ENCODE results near the gene TEX48.

TEX48 gene

DNA sequence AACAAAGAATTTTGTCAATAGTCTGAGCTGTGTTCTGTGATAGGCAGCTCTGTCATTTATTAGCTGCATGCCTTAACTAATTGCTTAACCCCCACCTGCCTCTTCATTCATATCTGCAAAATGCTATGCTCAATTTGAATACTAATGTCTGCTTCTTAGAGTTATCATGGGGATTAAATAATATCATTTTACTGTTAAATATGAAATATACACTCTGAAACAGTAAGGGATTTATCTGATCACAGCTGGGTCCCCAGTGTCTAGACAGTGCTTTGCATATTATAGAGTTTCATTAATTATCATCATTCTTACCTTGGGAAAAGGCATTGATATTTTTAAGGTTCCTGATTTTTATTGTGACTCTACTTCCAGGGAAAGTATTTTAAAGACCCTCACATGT, 12.0 kb downstream of the TEX48 start:
- no peak for DNase-seq (ENCODE audit: low read depth in 1 of 2, low spot score in 1 of 2)

GRCh38 chr9:114668146-114668545, 13.8 kb downstream of the TEX48 start:
- DNase-seq (ENCODE audit: low read depth in 1 of 2, low spot score in 1 of 2), result no peak

GRCh38 chr9:114666851-114667250, 15.1 kb downstream of the TEX48 start:
- DNase-seq (ENCODE audit: low read depth in 1 of 2, low spot score in 1 of 2), result no peak

GRCh38 chr9:114666401-114666800, 15.6 kb downstream of the TEX48 start:
- no peak for DNase-seq (ENCODE audit: low read depth in 1 of 2, low spot score in 1 of 2)

GRCh38 chr9:114664181-114664580, 17.8 kb downstream of the TEX48 start:
- no peak for DNase-seq (ENCODE audit: low read depth in 1 of 2, low spot score in 1 of 2)

DNA sequence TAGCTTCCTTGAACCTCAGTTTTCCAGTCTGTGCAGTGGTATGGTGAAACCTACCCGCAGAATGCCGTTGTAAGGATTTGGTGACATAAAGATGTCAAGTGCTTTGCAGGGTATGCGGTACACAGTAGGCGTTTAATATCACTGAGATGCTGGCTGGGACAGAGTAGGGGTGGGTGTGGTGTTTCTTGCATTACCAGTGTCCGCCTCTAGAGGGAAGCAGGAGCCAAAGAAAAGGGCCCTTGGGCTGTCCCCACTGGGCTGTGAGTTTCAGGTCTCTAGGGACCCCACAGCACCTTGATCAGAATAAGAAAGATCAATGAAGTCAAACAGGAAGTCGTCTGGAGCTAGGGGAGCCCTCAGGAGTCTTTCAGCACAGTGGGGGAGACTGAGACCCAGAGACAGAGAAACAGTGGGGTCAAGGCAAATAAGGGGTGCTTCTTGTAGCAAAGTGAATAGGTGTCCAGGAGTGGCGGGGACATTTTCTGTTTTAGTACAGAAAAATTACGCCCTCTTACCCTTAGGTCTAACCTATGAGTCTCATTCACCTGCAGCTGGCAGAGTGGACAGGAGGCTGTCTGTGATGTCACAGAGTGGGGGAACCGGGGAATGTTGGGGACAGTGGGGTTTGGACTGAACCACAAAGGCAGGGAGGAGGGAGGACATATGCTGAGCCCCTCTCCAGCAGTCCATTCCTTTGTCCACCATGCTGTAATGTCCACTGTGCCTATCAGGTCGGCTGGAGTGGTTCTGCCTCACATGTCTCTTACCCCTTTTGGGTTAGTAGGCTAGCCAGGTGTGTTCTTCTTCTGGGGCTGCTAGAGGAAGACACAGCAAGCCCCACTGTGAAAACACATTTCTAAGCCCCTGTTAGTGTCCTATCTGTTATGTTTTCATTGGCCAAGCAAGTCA, 19.7 kb downstream of the TEX48 start:
- DNase-seq (ENCODE audit: low read depth in 1 of 2, low spot score in 1 of 2), result peak; percentile 30 to 32

DNA sequence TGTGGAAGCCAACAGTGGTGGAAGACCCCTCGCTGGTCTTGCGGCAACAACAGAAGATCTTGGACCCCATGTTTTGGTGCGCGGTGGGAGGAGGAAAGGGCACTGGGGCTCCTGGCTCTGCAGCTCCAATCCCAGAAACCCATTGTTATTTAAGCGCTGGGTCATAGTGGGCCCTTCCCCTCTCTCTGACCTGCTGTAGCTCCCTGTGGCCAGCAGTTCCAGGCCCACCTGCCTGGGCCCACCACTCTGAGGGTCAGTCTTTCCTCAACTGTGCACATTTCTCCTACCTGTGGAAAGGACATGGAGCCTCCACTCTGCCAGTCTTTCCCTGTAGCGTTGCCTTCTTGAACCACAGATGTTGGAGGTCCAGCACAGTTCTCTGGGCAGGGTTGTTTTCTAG, 24.3 kb downstream of the TEX48 start, which contains the start of gene TEX53:
TEX53 (minus strand) TSS at position 101 of the 400 bp plus-strand sequence; CDS start at position 70, 31 bp downstream.
- DNase-seq (ENCODE audit: low read depth in 1 of 2, low spot score in 1 of 2), result no peak

DNA sequence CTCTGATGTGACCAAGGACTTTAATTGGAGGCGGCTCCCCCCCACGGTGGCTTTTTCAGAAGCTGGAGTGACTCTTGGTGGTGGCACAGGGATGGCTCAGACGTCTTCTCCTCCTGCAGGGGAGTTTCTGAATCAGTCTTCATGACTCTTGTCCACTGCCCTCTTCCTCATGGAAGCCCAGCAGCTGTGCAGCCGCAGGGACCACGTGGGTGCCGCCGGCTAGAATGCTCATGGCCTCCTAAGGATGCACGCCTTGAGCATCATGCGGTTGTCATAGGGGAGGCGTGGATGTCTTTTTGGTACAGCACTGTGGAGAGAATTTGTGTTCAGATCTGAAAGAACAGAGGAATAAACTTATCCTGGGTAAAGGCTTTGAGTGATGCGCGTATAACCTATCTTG, 25.7 kb downstream of the TEX48 start:
- no peak for DNase-seq (ENCODE audit: low read depth in 1 of 2, low spot score in 1 of 2)

GRCh38 chr9:114655689-114656088, 26.3 kb downstream of the TEX48 start:
- no peak for DNase-seq (ENCODE audit: low read depth in 1 of 2, low spot score in 1 of 2)

DNA sequence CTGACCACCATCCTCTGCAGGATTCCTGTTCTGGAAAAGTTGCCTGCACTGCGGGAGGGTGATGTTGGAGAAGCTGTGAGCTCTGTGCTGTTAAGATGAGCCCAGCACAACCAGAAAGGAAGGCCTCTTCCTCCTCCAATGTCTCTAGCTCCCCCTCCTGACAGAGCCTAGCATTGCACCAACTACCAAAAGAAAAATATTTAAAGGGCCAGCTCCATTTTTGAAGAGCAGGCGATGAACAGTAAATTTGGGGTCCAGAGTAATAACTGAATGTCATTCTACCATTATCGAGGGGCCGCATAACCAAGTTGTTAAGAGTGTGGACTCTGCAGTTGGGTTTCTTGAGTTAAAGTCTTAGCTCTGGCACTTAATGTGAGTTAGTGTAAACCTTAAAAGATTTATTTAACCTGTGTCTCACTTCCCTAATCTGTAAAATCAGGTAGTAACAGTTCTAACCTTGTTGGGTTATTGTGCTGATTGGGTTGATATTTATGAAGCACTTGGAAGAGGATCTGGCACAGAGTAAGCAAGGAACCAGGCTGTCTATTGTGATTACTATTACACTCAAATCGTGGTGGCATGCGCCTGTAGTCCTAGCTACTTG, 28.3 kb downstream of the TEX48 start:
- DNase-seq (ENCODE audit: low read depth in 1 of 2, low spot score in 1 of 2), result peak; percentile 48 to 63

DNA sequence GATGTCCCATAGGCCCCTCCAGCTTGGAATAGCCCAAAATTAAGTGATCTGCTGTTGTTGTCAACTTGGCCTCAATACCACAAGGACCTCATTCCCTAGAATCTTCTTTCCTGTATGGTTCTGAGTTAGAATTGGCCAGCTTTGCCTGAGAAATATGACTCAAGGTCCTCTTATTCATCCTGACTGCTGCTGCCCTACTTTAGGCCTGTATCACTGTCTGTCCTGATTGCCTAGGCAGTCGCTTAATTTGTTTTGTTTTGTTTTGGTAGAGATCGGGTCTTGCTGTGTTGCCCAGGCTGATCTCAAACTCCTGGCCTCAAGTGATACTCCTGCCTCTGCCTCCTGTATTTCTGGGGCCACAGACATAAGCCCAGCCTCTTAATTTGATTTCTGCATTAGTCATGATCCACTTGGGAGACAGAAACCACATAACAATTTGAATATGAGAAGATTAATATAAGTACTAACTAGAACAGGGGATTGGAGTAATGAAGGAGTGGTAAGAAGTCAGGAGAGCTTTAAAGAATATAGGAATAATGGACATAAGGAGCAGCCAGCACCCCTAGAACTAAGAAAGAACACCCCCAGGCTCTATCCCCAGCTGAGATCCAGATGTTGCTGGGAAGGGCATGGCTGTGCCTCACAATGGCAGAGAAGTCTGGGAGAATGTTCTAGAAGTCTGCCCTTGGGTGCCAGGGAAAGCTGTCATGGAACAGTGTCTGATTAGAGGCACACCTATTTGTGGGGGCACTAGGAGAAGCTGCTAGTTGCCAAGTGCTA, 29.0 kb downstream of the TEX48 start:
- DNase-seq (ENCODE audit: low read depth in 1 of 2, low spot score in 1 of 2), result no peak

DNA sequence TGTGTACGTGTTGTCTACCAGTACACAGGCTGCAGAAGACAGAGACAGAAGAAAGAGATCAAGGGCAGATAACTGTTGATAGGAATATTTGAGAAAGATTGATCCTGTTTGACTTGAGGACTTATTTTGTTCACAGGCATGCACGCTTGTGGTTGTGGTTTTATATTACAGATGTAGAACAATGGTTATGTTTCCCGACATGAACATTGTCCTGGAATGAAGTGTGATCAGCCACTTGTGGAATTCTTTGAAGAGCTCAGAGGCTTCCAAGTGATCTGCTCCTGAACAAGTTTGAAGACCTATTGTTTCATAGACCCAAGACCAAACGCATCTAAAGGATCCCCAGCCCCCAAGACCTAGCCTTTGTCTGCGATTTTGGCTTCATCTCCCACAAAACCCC, 38.1 kb downstream of the TEX48 start:
- no peak for DNase-seq (ENCODE audit: low read depth in 1 of 2, low spot score in 1 of 2)

DNA sequence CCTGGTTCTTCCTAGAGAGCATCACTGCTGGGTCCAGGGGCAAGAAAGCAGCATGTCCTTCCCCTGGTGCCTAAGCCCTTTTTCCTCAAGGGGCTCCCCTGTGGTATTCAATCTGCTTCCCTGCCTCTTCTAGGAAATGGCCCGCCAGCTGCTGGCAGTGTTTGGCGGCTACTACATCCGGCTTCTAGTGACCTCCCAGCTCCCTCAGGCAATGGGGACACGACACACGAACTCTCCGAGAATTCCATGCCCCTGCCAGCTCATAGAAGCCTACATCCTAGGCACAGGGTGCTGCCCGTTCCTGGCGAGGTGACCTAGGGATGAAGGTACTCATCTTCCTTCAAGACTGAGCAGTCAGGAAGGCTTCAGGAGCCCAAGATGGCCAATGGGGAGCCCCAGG, 39.0 kb downstream of the TEX48 start:
- no peak for DNase-seq (ENCODE audit: low read depth in 1 of 2, low spot score in 1 of 2)

DNA sequence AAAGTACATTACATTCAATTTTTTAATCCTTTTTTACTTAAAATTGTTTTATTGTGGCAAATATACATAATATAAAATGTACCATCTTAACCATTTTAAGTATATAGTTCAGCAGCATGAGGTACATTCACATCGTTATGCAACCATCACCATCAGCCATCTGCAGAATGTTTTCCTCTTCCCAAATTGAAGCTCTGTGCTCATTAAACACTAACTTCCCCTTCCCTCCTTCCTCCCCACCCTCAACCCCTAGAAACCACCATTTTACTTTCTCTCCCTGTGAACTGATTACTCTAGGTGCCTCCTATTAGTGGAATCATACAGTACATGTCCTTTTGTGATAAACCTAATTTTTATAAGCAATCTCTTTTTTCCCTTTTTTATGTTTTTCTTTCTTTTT, 40.0 kb downstream of the TEX48 start:
- DNase-seq (ENCODE audit: low read depth in 1 of 2, low spot score in 1 of 2), result no peak

GRCh38 chr9:114638404-114638803, 43.6 kb downstream of the TEX48 start:
- no peak for DNase-seq (ENCODE audit: low read depth in 1 of 2, low spot score in 1 of 2)

GRCh38 chr9:114634387-114634786, 47.6 kb downstream of the TEX48 start:
- no peak for DNase-seq (ENCODE audit: low read depth in 1 of 2, low spot score in 1 of 2)

- no peak for DNase-seq (ENCODE audit: low read depth in 1 of 2, low spot score in 1 of 2)
These were observed 48.4 kb downstream of the TEX48 start for GRCh38 chr9:114633438-114634089.

- DNase-seq (ENCODE audit: low read depth in 1 of 2, low spot score in 1 of 2), result no peak
These were observed 50.8 kb downstream of the TEX48 start for GRCh38 chr9:114631166-114631565.

DNA sequence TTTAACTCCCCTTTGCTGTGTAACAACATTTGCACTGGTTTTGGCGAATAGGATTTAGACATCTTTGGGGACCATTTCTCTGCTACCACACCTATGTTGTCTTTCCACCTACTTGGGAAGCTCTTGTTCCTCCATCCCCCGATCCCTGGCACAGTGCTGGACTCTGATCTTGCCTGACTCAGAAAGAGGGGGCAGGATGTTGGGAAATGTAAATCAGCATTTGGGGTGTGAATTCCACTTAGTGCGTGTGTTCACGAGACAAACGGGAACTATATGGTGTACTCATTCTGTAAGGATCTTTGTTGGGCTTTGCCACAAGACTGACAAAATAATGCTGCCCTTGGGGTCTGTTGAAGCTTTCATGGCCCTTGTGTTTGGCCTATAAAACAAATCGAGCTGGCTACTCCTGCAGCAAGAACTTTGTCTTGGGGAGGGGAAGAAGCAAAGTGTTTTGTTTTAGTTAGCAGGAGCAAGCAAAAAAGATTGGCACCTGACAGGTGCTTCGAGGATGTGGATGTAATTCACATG, 52.4 kb downstream of the TEX48 start:
- DNase-seq (ENCODE audit: low read depth in 1 of 2, low spot score in 1 of 2), result no peak

GRCh38 chr9:114627553-114627952, 54.4 kb downstream of the TEX48 start:
- no peak for DNase-seq (ENCODE audit: low read depth in 1 of 2, low spot score in 1 of 2)

GRCh38 chr9:114626415-114627020, 55.5 kb downstream of the TEX48 start:
- DNase-seq (ENCODE audit: low read depth in 1 of 2, low spot score in 1 of 2), result no peak
